Large intestine (tissue), 3 donors: ENCODE results near the gene CSPG4. TPM values are rescaled to one million over a fixed set of nuclear protein-coding genes. Genes with fewer than 3 reads are reported as not detected.
"Not testable (repeated sequence)": the region's sequence is repeated elsewhere in the genome, so short reads cannot be mapped to it uniquely, and the experiment has no call there.

ENCODE experiments used
- DNase-seq, 2 donors: peaks; one replicate each; pipeline versions ENCODE4 v3.0.0 to v3.0.0-alpha.2; 2013
- H3K27ac ChIP-seq: one replicate; pipeline ENCODE4 v1.5.1; 2013; ENCODE audit warnings: low read length
- H3K27me3 ChIP-seq: 2 replicates; pipeline ENCODE4 v1.6.1; 2013; ENCODE audit warnings: low read length; ENCODE audit not compliant: control insufficient read depth, insufficient read depth
- H3K36me3 ChIP-seq: 2 replicates; pipeline ENCODE4 v1.6.1; 2013; ENCODE audit warnings: low read length; ENCODE audit not compliant: control insufficient read depth, insufficient read depth
- H3K4me1 ChIP-seq: one replicate; pipeline ENCODE4 v1.6.1; 2013; ENCODE audit warnings: low read length; ENCODE audit not compliant: control insufficient read depth, insufficient read depth
- H3K4me3 ChIP-seq: one replicate; pipeline ENCODE4 v1.5.1; 2013; ENCODE audit warnings: low read length
- H3K9me3 ChIP-seq: one replicate; pipeline ENCODE4 v1.6.1; 2013; ENCODE audit warnings: mild to moderate bottlenecking, low read depth, low read length, moderate library complexity; ENCODE audit not compliant: control insufficient read depth
- WGBS: methylation state at CpG from one replicate; pipeline ENCODE4 v1.1.5; 2013; ENCODE audit warnings: low lambda C conversion rate; ENCODE audit not compliant: insufficient coverage; 5-methylcytosine and 5-hydroxymethylcytosine counted together
- polyA plus RNA-seq: library from polyadenylated mRNA; unstranded; fragments of 120-200 nt; gene quantifications from one replicate; pipeline ENCODE4 v1.2.1, GENCODE V29; 2013

CSPG4 gene
- polyA plus RNA-seq, 1 donor, result 6.9 TPM

DNA sequence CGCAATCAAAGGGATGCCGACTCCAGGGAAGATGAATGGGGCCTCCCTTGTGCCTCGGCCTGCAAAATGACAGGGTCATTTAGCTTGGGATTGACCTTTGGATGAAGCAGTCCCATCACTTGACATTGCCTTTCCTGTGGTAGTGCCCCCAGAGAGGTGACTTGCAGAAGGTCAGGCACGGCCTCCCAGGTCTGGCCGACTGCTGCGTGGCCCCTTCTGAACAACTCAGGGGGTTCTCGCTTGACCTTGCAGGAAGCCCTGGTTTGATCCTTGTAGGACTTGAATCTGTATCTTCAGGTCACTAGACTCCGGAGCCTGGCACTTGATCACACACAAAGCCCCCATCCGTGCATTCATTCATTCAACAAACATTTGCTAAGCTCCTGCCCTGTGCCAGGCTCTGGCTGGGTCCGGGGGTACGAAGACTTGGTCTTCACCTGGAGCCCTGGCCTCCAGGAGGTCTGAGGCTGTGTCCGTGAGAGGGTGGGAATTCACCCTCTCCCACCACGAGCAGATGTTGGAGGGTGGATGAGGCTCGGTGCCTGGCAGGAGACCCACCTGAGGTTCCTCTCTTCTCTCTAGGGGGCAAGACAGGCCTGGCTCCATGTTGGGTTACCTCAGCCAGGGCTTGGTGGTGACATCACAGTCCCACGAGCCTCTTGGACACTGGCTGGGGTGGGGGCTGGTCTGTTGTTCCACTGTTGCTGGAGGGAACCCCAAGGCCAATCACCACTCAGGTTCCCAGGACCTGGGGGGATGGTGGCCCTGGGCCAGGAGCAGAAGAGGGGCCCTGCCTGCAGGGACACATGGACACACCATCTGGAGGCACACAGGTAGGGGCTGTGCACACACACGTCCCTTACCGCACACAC lies 18.0 kb upstream of the CSPG4 start:
- WGBS, result no CpG with 5 or more reads among the region's 17 CpGs
- not testable (repeated sequence) for H3K27me3 ChIP-seq, H3K4me3 ChIP-seq, H3K9me3 ChIP-seq, H3K4me1 ChIP-seq, DNase-seq, H3K36me3 ChIP-seq
- peak overlapping the region; percentile 73 for H3K27ac ChIP-seq

DNA sequence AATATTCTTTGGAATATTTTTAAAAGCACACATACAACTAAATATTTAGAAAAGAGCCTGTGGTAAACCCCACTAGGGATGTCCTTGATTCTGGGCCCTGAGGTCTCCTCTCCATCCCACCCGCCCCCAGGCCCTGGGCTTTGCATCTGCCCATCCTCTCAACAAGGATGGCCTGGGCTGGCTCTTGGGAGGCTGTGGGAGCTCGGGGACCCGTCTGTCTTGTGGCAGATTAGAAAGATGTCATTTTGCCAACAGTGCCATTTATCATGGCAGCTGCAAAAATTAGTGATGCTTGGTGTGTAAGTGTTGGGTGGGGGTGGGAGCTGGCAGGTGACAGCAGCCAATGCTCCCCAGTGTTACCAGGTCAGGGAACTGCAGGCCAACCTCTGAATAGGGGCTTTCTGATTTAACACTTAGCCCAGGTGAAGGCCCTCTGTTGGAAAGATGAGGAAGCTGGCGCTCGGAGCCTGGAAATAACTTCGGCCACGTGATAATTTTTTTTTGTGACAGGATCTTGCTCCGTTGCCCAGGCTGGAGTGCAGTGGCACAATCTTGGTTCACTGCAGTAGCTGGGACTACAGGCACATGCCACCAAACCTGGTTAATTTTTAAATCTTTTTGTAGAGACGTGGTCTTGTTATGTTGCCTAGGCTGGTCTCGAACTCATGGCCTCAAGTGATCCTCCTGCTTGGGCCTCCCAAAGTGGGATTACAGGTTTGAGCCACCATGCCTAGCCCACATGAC lies 16.9 kb upstream of the CSPG4 start:
- Histone ChIP-seq H3K27me3 (no peaks in the 10 kb centered on the region), H3K9me3 (no peaks in the 10 kb centered on the region), H3K36me3 (no peaks in the 10 kb centered on the region), H3K4me1 (peaks cover 8% of the 10 kb centered on the region), H3K4me3 (no peak overlapping the region), H3K27ac (no peak overlapping the region)
- WGBS, result no CpG with 5 or more reads among the region's 10 CpGs
- DNase-seq, result no peak

DNA sequence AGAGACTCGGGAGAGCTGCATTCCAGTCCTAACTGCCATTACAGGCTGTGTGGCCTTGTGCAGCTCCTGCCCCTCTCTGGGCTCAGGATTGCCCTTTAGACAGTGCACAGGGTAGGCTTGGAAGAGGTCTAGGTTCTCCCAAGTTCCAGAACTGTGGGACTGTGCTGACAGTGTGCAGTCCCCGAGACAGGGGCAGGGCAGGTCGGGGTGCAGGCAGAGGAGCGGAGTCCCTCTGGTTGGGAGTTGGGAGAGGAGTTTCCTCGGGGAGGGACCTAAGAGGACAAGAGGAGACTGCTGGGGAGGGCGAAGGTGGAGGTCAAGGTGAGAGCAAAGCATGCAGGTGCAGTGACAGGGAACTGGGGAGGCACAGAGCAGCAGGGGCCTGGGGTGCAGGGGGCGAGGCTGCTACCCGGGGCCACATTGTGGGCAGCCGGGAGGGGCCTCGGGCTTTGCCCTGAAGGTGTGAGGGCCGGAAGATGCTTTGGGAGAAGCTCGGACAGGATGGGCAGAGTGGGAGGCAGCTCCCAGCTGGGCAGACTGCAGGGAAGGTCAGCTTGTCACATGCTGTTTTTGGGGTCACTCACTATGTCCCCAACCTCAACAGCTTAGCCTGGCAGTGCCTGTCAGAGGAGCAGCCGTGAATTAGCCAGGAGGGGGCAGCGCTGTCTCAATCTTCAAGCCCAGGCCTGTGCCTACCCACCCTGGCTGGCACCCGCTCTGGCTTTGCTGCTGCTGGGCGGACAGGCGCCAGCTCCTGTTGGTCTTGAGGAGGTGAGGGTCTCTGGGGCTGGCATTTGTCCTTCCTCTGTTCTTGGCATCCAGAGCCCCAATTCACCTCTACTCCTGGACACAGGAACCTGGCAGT lies 15.4 kb upstream of the CSPG4 start:
- peaks cover 22% of the 10 kb centered on the region for H3K4me1 ChIP-seq
- H3K36me3 ChIP-seq, result no peaks in the 10 kb centered on the region
- H3K4me3 ChIP-seq, result no peak overlapping the region
- no peaks in the 10 kb centered on the region for H3K27me3 ChIP-seq
- H3K9me3 ChIP-seq, result no peaks in the 10 kb centered on the region
- no peak overlapping the region for H3K27ac ChIP-seq
- WGBS, result no CpG with 5 or more reads among the region's 17 CpGs
- no peak for DNase-seq

DNA sequence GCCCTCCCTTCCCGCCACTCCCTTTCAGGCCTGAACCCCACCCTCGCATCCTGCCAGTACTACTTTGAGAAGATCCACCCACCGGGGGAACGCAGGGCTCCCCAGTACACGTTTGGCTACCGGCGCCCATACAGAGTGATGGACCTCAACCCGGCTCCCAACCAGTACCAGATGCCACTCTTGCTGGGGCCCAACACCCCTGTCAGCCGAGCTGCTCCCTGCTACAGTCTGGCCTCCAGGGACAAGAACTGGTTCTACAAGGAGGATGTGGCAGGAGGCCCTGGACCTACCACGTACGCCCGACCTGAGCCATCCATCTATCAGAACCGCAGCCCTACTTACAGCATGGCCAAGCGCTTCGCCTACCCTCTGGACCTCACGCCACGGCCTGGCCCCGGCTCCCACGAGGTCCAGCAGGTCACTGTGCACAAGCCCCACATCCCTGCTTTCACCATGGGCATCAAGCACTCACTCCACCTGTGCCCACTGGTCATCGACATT lies 14.4 kb upstream of the CSPG4 start:
- WGBS, result no CpG with 5 or more reads among the region's 20 CpGs
- Histone ChIP-seq H3K9me3 (no peaks in the 10 kb centered on the region), H3K4me1 (peaks cover 24% of the 10 kb centered on the region), H3K4me3 (no peak overlapping the region), H3K27ac (no peak overlapping the region), H3K27me3 (no peaks in the 10 kb centered on the region), H3K36me3 (no peaks in the 10 kb centered on the region)
- no peak for DNase-seq

DNA sequence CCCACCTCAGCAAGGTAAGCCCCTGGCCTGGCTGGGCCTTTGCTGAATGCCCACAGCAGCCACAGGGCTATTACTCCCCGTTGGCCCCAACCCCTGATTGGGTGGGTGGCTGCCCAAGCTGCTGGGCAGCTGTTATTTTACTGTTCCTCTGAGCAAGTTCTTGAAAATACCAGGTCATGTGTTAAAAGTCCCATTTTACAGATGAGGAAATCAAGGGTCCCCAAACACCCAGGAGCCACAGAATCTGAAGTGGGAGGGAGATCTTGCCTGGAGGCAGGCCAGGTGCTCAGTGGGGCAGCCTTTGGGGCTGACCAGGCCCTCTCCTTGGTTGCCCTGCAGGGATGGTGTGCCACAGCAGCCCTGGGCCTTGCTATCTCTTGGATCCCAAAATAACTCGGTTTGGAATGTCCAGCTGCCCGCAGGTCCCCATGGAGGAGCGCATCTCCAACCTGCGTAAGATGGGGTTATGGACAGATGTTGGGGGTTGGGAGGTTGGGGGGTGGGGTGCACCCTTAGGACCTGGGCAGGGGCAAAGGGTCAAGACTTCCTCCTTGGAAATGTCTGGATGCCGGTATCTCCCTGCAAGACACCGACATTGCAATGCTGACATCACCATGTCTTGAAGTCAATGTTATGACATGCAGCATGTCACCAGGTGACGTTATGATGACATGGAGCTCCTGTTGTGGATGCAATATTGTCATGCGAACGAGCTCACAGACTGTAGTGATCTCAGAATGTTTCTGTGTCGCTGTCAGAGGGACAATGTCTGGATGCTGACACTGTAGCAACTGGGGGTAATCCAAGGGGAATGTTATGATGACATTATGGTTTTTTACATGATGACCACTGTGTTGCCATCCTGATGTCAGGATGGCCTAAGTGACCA lies 13.3 kb upstream of the CSPG4 start:
- Histone ChIP-seq H3K4me3 (no peak overlapping the region), H3K4me1 (peaks cover 25% of the 10 kb centered on the region), H3K27me3 (no peaks in the 10 kb centered on the region), H3K9me3 (no peaks in the 10 kb centered on the region), H3K27ac (no peak overlapping the region), H3K36me3 (no peaks in the 10 kb centered on the region)
- DNase-seq, result no peak
- WGBS, result no CpG with 5 or more reads among the region's 11 CpGs

DNA sequence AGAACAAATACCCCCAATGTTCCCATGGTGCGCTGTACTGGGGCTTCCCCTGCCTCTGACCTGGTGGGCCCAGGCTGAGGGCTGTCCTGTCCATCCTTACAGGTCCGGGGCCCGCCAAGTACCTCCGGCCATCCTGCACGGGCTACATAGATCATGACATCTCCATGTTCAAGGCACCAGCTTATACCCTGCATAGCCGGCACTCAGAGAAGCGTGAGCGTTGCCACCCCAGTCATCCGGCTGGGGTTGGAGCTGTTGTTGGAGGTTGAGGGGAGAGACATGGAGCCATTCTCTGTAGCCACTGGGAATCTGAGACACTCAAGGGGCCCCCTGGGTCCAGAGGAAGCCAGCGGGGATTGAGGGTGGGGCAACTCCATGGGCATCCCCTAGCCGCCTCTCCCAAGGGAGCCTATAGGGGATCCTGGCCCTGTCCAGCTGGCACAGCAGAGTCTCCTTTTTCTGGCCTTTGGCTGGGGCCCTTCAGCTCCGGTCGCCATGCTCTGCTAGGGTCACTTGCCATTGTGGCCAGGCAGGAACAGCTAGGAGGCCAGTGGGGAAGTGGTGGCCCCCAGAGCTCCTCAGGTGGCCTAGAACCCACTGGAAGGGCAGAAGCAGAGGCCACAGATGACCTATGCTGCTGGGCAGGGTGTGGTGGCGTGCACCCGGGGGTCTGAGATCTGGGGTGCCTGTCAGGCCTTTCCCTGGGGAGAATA lies 12.5 kb upstream of the CSPG4 start:
- Histone ChIP-seq H3K9me3 (no peaks in the 10 kb centered on the region), H3K27ac (no peak overlapping the region), H3K27me3 (no peaks in the 10 kb centered on the region), H3K36me3 (no peaks in the 10 kb centered on the region), H3K4me1 (peaks cover 27% of the 10 kb centered on the region), H3K4me3 (no peak overlapping the region)
- WGBS, result no CpG with 5 or more reads among the region's 15 CpGs
- DNase-seq, result no peak

DNA sequence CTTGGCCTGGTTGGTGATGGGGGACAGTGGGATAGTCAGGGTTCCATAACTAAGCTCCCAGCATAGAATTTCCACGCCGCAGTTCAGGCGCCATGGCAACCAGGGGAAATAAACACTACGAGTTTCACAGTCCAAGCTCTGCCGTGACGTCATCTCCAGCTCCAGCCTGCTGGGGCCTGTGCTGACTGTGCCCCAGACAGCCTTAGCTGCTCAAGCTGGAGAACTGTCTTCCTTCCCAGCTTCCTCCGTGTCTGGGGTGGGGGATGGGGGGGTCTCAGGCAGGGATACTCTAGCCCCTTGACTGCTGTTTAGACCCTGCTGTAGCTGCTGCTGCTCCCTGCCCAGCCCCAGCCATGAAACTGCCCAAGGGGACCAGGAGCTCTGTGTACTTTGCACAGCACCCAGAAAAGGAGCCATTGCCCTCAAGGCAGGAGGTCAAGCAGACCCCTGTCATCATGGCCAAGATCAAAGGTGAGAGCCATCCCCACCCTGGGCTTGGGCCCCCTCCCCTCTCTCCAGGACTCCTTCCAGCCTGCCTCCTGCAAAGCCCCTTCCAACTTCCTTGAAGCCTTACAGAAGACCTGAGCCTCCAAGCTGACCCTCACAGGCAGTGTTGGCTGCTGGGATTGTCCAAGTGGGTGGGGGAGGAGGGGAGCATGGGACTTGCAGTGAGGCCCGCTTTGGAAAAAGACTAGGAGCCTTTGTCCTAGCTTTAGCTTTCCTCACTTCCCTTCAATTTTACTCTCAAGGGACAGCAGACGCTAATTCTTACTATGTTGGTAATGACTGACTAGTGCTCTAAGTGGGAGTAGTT lies 11.4 kb upstream of the CSPG4 start:
- Histone ChIP-seq H3K4me1 (peaks cover 27% of the 10 kb centered on the region), H3K9me3 (no peaks in the 10 kb centered on the region), H3K36me3 (no peaks in the 10 kb centered on the region), H3K27me3 (no peaks in the 10 kb centered on the region), H3K27ac (peak overlapping the region; percentile 81), H3K4me3 (no peak overlapping the region)
- 40% methylated on average over 1 of the region's 9 CpGs for WGBS
- peak; percentile 97 to 98 for DNase-seq

DNA sequence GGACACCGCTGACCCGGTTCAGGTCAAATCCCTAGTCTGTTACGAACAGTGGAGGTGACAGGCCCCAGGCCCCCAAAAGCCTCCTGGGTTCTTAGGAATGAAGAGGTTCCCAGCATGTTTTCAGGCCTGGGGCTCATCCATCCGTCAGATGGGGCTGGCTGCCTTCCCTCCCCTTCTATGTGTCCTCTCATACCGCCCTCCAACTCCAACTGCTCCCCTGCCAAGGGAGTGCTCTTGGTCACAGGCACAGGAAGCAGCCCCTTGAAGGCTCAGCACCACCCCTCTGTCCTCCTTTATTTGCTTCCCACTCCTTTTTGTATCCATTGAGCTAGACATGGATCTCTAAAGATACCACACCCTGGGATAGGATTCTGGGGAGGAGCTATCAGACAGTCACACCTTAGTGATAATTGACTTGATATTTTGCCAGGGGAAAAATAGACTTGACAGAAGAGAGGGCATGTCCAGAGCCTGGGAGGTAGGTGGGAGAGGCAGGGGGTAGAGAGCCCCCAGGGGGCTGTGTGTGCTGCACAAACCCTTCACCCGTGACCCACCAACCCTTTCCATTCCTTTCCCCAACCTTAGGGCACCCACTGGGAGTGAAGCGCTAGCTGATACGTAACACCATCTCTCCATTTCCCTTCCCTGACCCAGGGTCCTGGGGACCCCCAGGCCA lies 10.7 kb upstream of the CSPG4 start:
- no CpG with 5 or more reads among the region's 8 CpGs for WGBS
- Histone ChIP-seq H3K36me3 (no peaks in the 10 kb centered on the region), H3K4me1 (peaks cover 27% of the 10 kb centered on the region), H3K4me3 (no peak overlapping the region), H3K27ac (peak overlapping the region; percentile 81), H3K27me3 (no peaks in the 10 kb centered on the region), H3K9me3 (no peaks in the 10 kb centered on the region)
- DNase-seq, result peak in 1 of 2 donors; percentile 40
